ENCODE results near the gene POU2F1. TPM values are rescaled to one million over a fixed set of nuclear protein-coding genes. Genes with fewer than 3 reads are reported as not detected.

POU2F1 gene
- polyA plus RNA-seq, 1 donor from 2014 or later, result 10.9 TPM

DNA sequence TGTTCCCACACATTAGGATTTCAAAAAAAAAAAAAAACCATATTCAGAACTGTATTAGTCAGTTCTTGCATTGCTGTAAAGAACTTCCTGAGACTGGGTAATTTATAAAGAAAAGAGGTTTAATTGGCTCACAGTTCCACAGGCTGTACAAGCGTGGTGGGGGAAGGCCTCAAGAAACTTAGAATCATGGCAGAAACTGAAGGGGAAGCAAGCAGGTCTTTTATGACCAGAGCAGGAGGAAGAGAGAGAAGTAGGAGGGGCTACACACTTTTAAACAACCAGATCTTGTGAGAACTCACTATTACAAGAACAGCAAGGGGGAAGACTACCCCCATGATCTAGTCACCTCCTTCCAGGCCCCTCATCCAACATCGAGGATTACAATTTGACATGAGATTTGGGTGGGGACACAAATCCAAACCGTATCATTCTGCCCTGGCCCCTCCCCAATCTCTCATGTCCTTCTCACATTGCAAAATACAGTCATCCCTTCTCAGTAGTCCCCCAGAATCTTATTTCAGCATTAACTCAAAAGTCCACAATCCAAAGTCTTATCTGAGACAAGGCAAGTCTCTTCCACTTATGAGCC lies 51.8 kb downstream of the POU2F1 start:
- no peaks in the 10 kb centered on the region for H4K20me1 ChIP-seq (ENCODE audit: insufficient read depth)
- no peak overlapping the region for H3K4me3 ChIP-seq (ENCODE audit: low read length)
- TF ChIP-seq MXI1 (conservative IDR thresholded peaks at IDR 0.05; ENCODE audit: poor library complexity, severe bottlenecking) (no peak), EP300 (conservative IDR thresholded peaks at IDR 0.05; ENCODE audit: poor library complexity, severe bottlenecking) (no peak)
- H3K9me3 ChIP-seq (ENCODE audit: low read length), result no peaks in the 10 kb centered on the region
- H3K27ac ChIP-seq (ENCODE audit: low read length), result no peak overlapping the region
- no peaks in the 10 kb centered on the region for H3F3A ChIP-seq (ENCODE audit: insufficient read depth, low read length, poor library complexity, severe bottlenecking)
- no peaks in the 10 kb centered on the region for H3K9me2 ChIP-seq (ENCODE audit: insufficient read depth, low read length)
- no peaks in the 10 kb centered on the region for H3K27me3 ChIP-seq (ENCODE audit: insufficient read depth, low read depth, low read length)
- H2AFZ ChIP-seq (ENCODE audit: low read depth, low read length), result no peak overlapping the region
- H3K9ac ChIP-seq (ENCODE audit: low read length), result no peak overlapping the region
- H3K36me3 ChIP-seq (ENCODE audit: insufficient read depth, low read length), result no peaks in the 10 kb centered on the region
- no peak overlapping the region for H3K4me2 ChIP-seq (ENCODE audit: low read length)
- H3K79me2 ChIP-seq (replicated peaks; ENCODE audit: insufficient read depth, low read length), result peaks cover 49% of the 10 kb centered on the region

GRCh38 chr1:167273027-167273800 lies 52.5 kb downstream of the POU2F1 start:
- H3K4me2 ChIP-seq (ENCODE audit: low read length), result no peak overlapping the region
- no peaks in the 10 kb centered on the region for H3K27me3 ChIP-seq (ENCODE audit: insufficient read depth, low read depth, low read length)
- peaks cover 49% of the 10 kb centered on the region for H3K79me2 ChIP-seq (replicated peaks; ENCODE audit: insufficient read depth, low read length)
- TF ChIP-seq, protein P1, sequence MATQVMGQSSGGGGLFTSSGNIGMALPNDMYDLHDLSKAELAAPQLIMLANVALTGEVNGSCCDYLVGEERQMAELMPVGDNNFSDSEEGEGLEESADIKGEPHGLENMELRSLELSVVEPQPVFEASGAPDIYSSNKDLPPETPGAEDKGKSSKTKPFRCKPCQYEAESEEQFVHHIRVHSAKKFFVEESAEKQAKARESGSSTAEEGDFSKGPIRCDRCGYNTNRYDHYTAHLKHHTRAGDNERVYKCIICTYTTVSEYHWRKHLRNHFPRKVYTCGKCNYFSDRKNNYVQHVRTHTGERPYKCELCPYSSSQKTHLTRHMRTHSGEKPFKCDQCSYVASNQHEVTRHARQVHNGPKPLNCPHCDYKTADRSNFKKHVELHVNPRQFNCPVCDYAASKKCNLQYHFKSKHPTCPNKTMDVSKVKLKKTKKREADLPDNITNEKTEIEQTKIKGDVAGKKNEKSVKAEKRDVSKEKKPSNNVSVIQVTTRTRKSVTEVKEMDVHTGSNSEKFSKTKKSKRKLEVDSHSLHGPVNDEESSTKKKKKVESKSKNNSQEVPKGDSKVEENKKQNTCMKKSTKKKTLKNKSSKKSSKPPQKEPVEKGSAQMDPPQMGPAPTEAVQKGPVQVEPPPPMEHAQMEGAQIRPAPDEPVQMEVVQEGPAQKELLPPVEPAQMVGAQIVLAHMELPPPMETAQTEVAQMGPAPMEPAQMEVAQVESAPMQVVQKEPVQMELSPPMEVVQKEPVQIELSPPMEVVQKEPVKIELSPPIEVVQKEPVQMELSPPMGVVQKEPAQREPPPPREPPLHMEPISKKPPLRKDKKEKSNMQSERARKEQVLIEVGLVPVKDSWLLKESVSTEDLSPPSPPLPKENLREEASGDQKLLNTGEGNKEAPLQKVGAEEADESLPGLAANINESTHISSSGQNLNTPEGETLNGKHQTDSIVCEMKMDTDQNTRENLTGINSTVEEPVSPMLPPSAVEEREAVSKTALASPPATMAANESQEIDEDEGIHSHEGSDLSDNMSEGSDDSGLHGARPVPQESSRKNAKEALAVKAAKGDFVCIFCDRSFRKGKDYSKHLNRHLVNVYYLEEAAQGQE (IDR thresholded peaks at IDR 0.05; ENCODE audit: borderline replicate concordance), result no peak
- no peaks in the 10 kb centered on the region for H3F3A ChIP-seq (ENCODE audit: insufficient read depth, low read length, poor library complexity, severe bottlenecking)
- no peaks in the 10 kb centered on the region for H3K9me3 ChIP-seq (ENCODE audit: low read length)
- no peaks in the 10 kb centered on the region for H3K36me3 ChIP-seq (ENCODE audit: insufficient read depth, low read length)
- no peak overlapping the region for H3K9ac ChIP-seq (ENCODE audit: low read length)
- no peak overlapping the region for H3K27ac ChIP-seq (ENCODE audit: low read length)
- H3K4me3 ChIP-seq (ENCODE audit: low read length), result no peak overlapping the region
- no peaks in the 10 kb centered on the region for H3K9me2 ChIP-seq (ENCODE audit: insufficient read depth, low read length)
- H4K20me1 ChIP-seq (ENCODE audit: insufficient read depth), result no peaks in the 10 kb centered on the region
- H2AFZ ChIP-seq (ENCODE audit: low read depth, low read length), result no peak overlapping the region

DNA sequence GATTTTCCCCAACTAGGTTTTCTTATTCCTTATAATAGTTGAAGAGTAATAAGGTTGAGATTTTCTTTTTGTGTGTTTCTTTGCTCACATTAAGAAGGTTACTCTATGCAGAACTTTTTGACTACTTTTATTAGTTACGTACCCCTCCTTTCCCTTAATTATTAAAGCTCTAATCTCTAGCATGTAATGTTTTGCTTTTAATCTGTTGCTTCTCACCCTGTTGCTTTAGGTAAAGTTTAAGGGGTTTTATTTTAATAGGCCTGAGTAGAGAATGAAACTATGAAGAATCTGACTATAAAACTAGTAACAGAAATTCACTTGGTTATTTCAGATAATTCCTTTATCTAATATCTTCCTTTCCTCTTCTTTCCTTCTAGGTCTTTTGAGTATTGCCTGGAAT lies 53.4 kb downstream of the POU2F1 start:
- Histone ChIP-seq H3K79me2 (replicated peaks; ENCODE audit: insufficient read depth, low read length) (peaks cover 52% of the 10 kb centered on the region), H2AFZ (ENCODE audit: low read depth, low read length) (no peak overlapping the region)

More for the DNA sequence above, 53.4 kb downstream of the POU2F1 start:
- Histone ChIP-seq H3K4me3 (ENCODE audit: low read length) (no peak overlapping the region), H3K9ac (ENCODE audit: low read length) (no peak overlapping the region), H4K20me1 (ENCODE audit: insufficient read depth) (no peaks in the 10 kb centered on the region), H3K9me3 (ENCODE audit: low read length) (no peaks in the 10 kb centered on the region), H3K36me3 (ENCODE audit: insufficient read depth, low read length) (no peaks in the 10 kb centered on the region), H3K4me2 (ENCODE audit: low read length) (no peak overlapping the region), H3K9me2 (ENCODE audit: insufficient read depth, low read length) (no peaks in the 10 kb centered on the region), H3K27ac (ENCODE audit: low read length) (no peak overlapping the region), H3F3A (ENCODE audit: insufficient read depth, low read length, poor library complexity, severe bottlenecking) (no peaks in the 10 kb centered on the region), H3K27me3 (ENCODE audit: insufficient read depth, low read depth, low read length) (no peaks in the 10 kb centered on the region)
- no peak for TF ChIP-seq EP300 (conservative IDR thresholded peaks at IDR 0.05; ENCODE audit: poor library complexity, severe bottlenecking)
- TF ChIP-seq RAD21 (conservative IDR thresholded peaks at IDR 0.05), result no peak
- no peak for TF ChIP-seq EZH2 (IDR thresholded peaks at IDR 0.05; ENCODE audit: borderline replicate concordance, insufficient read depth, low read length, poor library complexity, severe bottlenecking)
- TF ChIP-seq, protein P2, sequence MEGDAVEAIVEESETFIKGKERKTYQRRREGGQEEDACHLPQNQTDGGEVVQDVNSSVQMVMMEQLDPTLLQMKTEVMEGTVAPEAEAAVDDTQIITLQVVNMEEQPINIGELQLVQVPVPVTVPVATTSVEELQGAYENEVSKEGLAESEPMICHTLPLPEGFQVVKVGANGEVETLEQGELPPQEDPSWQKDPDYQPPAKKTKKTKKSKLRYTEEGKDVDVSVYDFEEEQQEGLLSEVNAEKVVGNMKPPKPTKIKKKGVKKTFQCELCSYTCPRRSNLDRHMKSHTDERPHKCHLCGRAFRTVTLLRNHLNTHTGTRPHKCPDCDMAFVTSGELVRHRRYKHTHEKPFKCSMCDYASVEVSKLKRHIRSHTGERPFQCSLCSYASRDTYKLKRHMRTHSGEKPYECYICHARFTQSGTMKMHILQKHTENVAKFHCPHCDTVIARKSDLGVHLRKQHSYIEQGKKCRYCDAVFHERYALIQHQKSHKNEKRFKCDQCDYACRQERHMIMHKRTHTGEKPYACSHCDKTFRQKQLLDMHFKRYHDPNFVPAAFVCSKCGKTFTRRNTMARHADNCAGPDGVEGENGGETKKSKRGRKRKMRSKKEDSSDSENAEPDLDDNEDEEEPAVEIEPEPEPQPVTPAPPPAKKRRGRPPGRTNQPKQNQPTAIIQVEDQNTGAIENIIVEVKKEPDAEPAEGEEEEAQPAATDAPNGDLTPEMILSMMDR (IDR thresholded peaks at IDR 0.05; ENCODE audit: poor library complexity, severe bottlenecking), result no peak
- TF ChIP-seq SMC3 (conservative IDR thresholded peaks at IDR 0.05; ENCODE audit: poor library complexity), result no peak
- TF ChIP-seq POLR2AphosphoS5 (IDR thresholded peaks at IDR 0.05), result no peak
